ENCODE results near the gene WWC2. TPM values are rescaled to one million over a fixed set of nuclear protein-coding genes. Genes with fewer than 3 reads are reported as not detected.

The WWC2 gene
- total RNA-seq, 2 donors from 2014 or later = 4.3 to 6.8 TPM

DNA sequence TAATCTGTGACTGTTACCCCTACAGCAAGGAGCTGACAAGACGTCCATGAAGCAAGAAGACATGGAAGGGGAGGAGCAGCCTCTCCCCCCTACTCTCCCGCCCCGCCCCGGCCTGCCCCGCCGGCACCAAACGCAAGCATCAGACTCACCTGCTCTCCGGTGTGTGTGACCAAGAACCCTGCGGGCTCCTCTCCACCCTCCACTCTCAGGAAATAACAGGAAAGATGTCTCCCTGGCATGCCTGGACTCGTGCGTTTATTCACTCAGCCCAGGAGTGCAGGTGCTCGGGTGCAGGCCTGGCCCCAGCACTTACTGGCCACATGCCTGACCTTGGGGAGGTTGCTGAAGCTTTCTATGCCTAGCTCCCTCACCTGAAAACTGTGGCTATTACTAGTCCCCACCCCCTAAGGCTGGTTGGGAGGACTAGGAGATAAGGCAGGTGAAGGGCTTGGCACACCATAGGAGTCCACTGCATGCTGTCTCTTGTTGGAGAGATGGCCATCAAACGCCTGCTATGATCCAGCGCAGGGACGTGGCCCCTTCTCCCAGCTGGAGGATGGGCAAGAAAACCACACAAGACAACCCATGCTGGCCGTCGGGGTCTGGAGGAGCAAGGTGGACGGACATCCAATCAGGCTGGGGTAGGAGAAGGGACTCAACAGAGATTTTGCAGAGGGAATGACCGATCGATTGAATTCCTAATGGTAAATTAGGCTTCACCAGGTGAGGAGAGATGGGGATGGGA, 258.0 kb downstream of the WWC2 start:
- intact Hi-C loops (cut with DNase I) = no loop called here
- no peaks in the 10 kb centered on the region for H3K36me3 ChIP-seq
- no peak overlapping the region for H3K4me3 ChIP-seq
- no peak for TF ChIP-seq CTCF (IDR thresholded peaks at IDR 0.05)
- H3K27ac ChIP-seq = no peak overlapping the region
- H3K9me3 ChIP-seq = no peaks in the 10 kb centered on the region
- H3K4me1 ChIP-seq = no peaks in the 10 kb centered on the region
- no peak overlapping the region for H3K9ac ChIP-seq (ENCODE audit: low read depth in 2 of 2, low read length in 2 of 2)
- no peaks in the 10 kb centered on the region for H3K27me3 ChIP-seq
- no peak for DNase-seq

- intact Hi-C loops (cut with DNase I) = no loop called here
- TF ChIP-seq CTCF (IDR thresholded peaks at IDR 0.05) = no peak
- H3K9ac ChIP-seq (ENCODE audit: low read depth in 2 of 2, low read length in 2 of 2) = no peak overlapping the region
- H3K27ac ChIP-seq = no peak overlapping the region
- H3K4me3 ChIP-seq = no peak overlapping the region
- no peaks in the 10 kb centered on the region for H3K27me3 ChIP-seq
- no peaks in the 10 kb centered on the region for H3K4me1 ChIP-seq
- no peak for DNase-seq
- no peaks in the 10 kb centered on the region for H3K9me3 ChIP-seq
- no peaks in the 10 kb centered on the region for H3K36me3 ChIP-seq
These were observed 259.2 kb downstream of the WWC2 start for GRCh38 chr4:183358215-183358755.

DNA sequence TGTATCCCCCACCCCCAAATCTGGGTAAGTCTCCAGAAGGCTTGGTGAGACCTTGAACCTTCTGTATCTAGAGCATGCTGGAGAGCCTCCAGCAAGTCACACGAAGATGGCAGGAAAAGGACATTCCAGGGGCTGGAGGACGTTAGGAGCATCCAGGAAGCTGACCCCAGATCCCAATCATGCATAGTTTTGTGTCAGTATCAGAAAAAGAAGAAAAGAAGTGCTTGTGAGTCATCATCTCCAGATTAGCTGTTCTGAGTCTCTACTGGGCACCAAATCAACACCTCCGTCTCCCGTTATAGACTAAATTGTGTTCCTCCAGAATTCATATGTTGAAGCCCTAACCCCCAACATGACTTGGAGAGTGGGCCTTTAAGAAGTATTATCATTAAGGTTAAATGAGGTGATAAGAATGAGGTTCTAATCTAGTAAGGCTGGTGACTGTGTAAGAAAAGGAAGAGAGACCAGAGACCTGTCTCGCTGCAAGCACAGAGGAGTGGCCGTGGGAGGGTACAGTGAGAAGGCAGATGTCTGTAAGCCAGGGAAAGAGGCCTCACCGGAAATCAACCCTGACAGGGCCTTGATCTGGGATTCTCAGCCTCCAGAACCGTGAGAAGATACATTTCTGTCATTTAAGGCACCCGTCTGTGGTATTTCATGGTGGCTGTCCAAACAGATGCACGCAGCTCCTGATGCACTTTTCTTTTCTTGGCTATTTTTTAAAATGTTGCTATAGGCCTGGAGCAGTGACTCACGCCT, 261.3 kb downstream of the WWC2 start:
- Histone ChIP-seq H3K36me3 (no peaks in the 10 kb centered on the region), H3K27ac (no peak overlapping the region), H3K9me3 (no peaks in the 10 kb centered on the region), H3K27me3 (no peaks in the 10 kb centered on the region), H3K4me3 (no peak overlapping the region), H3K4me1 (no peaks in the 10 kb centered on the region), H3K9ac (ENCODE audit: low read depth in 2 of 2, low read length in 2 of 2) (no peak overlapping the region)
- no peak for DNase-seq
- intact Hi-C loops (cut with DNase I) = no loop called here
- no peak for TF ChIP-seq CTCF (IDR thresholded peaks at IDR 0.05)

DNA sequence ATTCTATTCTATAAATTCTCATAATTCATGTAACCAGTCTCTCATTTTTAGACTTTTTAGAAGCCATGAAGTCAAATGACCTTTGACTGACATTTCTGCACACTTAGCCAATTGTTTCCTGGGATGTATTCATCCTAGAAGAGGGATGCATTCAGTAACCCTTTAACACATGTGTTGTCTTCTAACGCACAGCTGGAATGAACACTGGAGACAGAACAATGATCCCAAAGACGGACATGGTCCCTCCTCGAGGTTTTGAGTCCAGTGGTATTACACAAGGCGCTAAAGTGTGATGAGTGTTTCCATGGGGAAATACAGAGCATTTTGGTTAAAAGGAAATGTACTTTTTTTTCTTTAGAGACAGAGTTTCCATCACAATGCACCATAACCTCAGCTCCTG, 263.0 kb downstream of the WWC2 start:
- no peaks in the 10 kb centered on the region for H3K9me3 ChIP-seq
- no peaks in the 10 kb centered on the region for H3K27me3 ChIP-seq
- H3K4me3 ChIP-seq = no peak overlapping the region
- H3K9ac ChIP-seq (ENCODE audit: low read depth in 2 of 2, low read length in 2 of 2) = no peak overlapping the region
- H3K27ac ChIP-seq = no peak overlapping the region
- intact Hi-C loops (cut with DNase I) = no loop called here
- TF ChIP-seq CTCF (IDR thresholded peaks at IDR 0.05) = no peak
- no peaks in the 10 kb centered on the region for H3K36me3 ChIP-seq
- DNase-seq = no peak
- H3K4me1 ChIP-seq = no peaks in the 10 kb centered on the region

DNA sequence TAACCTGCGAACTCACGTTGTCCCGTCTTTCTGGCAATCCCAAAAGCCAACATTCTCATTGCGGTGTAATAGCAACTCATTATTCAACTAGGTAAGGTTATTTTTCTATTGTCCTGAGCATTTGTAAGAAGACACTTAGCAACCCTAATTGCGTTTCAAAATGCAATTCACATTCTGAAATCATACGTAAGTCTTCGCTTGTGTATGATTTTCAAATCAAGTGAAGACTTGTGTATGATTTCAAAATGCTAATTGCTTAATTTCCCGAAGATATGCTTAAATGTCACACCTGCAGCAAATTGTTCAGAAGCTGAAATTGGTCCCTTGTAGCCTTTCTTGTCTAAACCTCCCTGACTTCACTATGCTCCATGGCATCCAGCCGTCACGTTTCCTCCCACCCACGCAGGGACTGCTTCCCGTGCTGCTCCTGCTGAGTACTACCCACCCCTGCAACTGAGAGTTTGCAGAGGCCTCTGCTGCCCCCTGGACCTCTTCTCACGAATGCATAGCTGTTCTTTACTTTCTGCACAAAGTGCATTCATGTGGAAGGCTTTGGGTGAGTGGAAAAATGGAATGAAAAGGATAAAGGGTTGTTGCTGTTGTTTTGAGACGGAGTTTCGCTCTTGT, 264.0 kb downstream of the WWC2 start:
- H3K27ac ChIP-seq = no peak overlapping the region
- H3K9ac ChIP-seq (ENCODE audit: low read depth in 2 of 2, low read length in 2 of 2) = no peak overlapping the region
- H3K36me3 ChIP-seq = no peaks in the 10 kb centered on the region
- no peaks in the 10 kb centered on the region for H3K4me1 ChIP-seq
- no peaks in the 10 kb centered on the region for H3K27me3 ChIP-seq
- intact Hi-C loops (cut with DNase I) = no loop called here
- no peaks in the 10 kb centered on the region for H3K9me3 ChIP-seq
- H3K4me3 ChIP-seq = no peak overlapping the region
- DNase-seq = no peak
- no peak for TF ChIP-seq CTCF (IDR thresholded peaks at IDR 0.05)

Data from colonic mucosa (tissue), 4 donors.